H1 (cell line): Measurements from ENCODE around the gene RTEL1. TPM values are rescaled to one million over a fixed set of nuclear protein-coding genes. Genes with fewer than 3 reads are reported as not detected.

ENCODE experiments used
- TEAD4 ChIP-seq: IDR thresholded peaks from 2 replicates; pipeline ENCODE4 v1.6.1; 2012; ENCODE audit warnings: low read depth, low read length, inconsistent platforms, mixed read lengths
- polyA plus RNA-seq, 7 experiments: library from polyadenylated mRNA; depleted of rRNA in 3 of 7; stranded (reverse) in 5 of 7; unstranded in 2 of 7; fragments of >200 nt in 5 of 7; fragments of 200-250 nt in 2 of 7; gene quantifications; 1 replicate in 5 of 7; 2 replicates in 1 of 7; 4 replicates in 1 of 7; pipeline versions ENCODE4 v1.2.1 to v1.2.3, GENCODE V29; 2011 to 2013; ENCODE audit warnings: missing spikeins in 2 of 7, mixed read lengths in 2 of 7
- total RNA-seq: library from RNA; stranded (reverse); fragmentation: NEBNext Ultra II Directional; extraction: Animal tissue kit (Norgen Biotek cat#: 25700); gene quantifications from 2 replicates; pipeline ENCODE4 v1.2.1, GENCODE V29; 2021

Gene RTEL1
- total and polyA plus RNA-seq, 2 of the 8 experiments (the other 6 are each of a cell fraction or from before 2014, with no cell fraction given), result 16.2 to 37.1 TPM

- TF ChIP-seq TEAD4, result no peak
- TF ChIP-seq, all 59 proteins: peak for 0
These were observed 44.8 kb downstream of the RTEL1 start (continued) for GRCh38 chr20:63702751-63703470.
